ENCODE measurements around the gene TMCC2.

GRCh38 chr1:205317311-205317917 lies 89.7 kb downstream of the TMCC2 start:
- TF ChIP-seq EP300 (IDR thresholded peaks at IDR 0.05; ENCODE audit: borderline replicate concordance in 1 of 2, low read depth in 2 of 2, low read length in 2 of 2): no peak
- TF ChIP-seq CTCF (IDR thresholded peaks at IDR 0.05; ENCODE audit: control extremely low read depth in 1 of 3, insufficient read depth in 1 of 3, low read depth in 1 of 3, low read length in 3 of 3): no peak
- no peak for TF ChIP-seq ZNF274 (IDR thresholded peaks at IDR 0.05; ENCODE audit: borderline replicate concordance, extremely low read depth, low read length)
- TF ChIP-seq POLR2A (IDR thresholded peaks at IDR 0.05; ENCODE audit: control extremely low read depth in 1 of 2, low read depth in 2 of 2, low read length in 2 of 2): no peak
- no peak for TF ChIP-seq EZH2 (IDR thresholded peaks at IDR 0.05; ENCODE audit: low read depth, low read length, severe bottlenecking)
- TF ChIP-seq TEAD4 (IDR thresholded peaks at IDR 0.05; ENCODE audit: low read depth, low read length): no peak
- no peak for TF ChIP-seq RBBP5 (IDR thresholded peaks at IDR 0.05; ENCODE audit: borderline replicate concordance, low read depth, low read length)
- no peak for TF ChIP-seq USF2 (IDR thresholded peaks at IDR 0.05; ENCODE audit: low read length)
- TF ChIP-seq KDM5A (IDR thresholded peaks at IDR 0.05; ENCODE audit: low read length): no peak

All from H1 (cell line).